Measurements from ENCODE around the gene HOXB2.

HOXB2 gene

DNA sequence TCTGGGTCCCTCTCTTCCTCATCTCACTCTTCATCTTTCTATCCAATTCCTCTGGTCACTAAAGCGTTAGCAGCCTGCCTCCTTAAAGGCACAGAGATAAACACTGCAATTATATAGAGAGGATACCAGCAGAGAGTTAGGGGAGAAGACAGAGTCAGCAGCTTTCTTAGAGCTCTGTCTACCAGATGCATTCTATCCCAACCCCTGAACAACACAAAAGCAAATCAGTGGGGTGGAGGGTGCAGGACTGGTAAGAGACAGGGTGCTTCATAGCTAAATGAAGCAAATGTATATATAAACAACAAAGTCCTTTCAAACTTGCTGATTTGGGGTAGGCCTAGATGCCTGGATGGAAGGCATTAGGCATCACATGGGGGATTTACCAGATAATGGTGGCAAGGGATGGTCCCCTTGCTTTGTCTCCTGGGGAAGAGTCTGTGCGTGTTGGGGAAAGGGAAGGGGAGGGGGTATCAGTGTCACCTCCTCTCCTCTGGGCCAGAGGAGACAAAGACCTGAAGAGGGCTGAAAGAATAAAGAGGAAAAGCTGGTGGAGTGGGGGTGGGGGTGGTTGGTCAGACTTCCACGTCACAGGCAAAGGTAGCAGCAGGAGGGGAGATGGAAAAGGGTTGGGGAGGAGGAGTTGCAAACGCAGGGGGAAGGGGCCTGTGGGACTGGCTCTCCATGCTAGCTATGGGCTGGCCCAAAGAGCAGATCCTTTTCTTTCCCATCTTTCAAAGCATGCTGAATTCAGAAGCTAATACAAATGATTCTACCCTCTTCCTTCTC lies 21.2 kb upstream of the HOXB2 start:
- DNase-seq (ENCODE audit: low read depth in 1 of 2, low spot score in 1 of 2) = no peak

DNA sequence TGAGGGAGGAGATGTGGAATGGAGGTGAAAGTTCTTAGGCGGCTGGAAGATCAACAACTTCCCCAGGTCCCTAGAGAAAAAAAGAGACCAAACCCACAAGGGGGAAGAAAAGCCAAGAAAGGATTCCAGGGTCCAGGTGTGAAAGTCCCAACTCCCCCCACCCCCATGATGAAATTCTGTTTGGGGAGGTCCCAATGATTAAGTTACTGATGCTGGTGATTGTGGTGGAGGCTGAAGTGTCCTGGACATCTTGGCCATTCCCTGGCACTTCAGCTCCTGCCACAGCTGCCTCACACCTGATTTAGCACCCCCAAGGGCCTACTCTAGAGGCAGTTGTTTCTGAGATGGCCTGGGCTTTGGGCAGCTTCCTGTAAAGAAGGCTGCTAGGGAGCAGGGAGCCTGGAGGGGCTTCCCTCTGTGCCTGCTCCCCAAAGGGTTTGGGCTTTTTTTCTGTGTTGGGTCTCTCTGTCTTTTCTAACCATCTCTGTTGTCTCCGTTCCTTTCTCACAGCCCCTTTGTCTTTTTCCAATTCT lies 20.2 kb upstream of the HOXB2 start:
- no peak for DNase-seq (ENCODE audit: low read depth in 1 of 2, low spot score in 1 of 2)

DNA sequence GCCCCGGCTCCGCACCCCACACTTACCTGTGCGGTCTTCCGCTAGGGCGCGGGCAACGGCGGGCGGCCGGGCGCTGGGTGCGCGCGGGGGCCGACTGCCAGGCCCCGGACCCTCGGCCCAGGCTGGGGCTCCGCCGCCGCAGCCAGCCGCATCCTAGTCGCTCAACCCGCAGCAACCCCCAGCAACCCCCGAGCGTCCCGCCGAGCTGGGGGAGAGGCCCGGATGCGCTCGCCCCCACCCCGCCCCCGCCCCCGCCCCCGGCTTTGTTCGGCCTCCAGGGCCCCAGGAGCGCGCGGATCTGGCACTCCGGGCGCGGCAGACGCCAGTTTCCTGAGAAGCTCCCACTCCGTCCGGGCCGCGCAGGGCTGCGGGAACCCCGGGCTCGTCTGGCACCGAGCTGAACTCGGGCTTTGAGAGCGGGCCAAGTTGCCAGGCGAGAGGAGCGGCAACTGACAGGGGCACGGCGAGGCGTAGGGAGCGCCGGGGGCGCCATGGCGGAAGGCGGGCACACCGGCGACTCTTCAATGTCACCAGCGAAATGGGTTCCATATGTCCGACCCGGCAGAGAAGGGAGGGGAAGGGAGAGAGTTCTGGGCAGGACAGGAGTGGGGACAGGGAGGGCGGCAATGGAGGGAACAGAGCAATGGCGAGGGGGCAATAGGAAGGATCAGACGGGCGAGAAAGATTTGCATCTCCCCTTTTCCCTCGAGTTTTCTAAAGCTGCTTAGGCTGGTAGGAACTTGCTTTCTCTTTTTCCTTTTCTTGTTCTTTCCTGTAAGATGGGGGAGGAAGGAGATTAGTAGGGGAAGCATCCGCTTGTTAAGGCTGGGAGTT lies 19.5 kb upstream of the HOXB2 start:
- DNase-seq (ENCODE audit: low read depth in 1 of 2, low spot score in 1 of 2) = no peak

DNA sequence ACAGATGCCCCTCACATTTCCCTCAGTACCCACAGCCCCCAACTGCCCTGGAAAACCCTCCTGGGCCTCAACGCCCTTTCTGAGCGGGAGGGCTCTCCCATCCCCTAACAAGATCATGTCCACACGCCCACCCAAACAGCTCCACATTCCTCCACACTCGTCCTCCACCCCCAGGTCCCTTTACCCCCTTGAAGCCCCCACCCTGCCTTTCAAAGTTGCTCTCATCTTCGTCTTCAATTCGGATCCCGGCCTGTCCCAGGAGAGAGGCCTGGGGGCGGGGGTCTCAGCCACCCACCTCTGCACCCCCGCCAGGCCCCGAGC lies 18.9 kb upstream of the HOXB2 start:
- DNase-seq (ENCODE audit: low read depth in 1 of 2, low spot score in 1 of 2) = no peak

DNA sequence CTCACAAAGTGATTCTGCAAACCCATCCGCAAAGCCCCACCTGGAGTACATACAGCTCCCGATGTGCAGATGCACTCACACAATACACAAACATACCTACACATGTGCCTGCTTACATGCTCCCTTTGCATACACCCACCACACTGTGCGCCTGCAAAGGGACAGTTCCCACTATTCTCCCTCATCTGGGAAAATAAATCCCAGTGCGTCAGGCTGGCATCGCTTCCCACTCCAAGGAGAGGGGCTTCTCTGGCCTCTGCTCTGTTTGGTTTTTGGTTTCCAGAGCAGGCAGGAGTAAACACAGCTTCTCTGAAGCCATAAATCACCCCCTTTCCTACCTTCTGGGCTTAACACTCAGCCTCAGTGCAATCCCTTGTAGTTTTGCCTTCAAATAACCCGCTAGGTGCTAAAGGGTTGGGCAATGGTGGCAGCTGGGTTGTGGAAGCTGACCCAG lies 18.5 kb upstream of the HOXB2 start:
- DNase-seq (ENCODE audit: low read depth in 1 of 2, low spot score in 1 of 2) = no peak

DNA sequence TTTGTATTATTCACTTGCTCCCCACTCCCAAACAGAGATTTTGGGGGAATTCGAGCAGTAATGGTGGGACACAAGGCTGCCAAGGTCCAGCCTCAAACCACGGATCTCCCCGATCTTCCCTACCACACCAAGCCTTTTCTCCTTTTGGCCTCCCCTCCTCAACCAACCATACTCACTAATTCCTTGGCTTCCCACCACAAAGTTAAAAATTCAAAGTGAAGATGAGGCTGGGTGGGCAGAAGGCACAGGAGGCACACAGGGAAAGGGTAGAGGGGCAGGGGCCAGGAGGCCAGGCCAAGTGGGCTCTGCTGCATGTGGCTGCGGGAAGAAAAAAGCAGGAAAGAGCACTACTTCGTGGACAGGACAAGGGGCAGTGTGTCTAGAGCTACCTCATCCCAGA lies 18.0 kb upstream of the HOXB2 start:
- no peak for DNase-seq (ENCODE audit: low read depth in 1 of 2, low spot score in 1 of 2)

DNA sequence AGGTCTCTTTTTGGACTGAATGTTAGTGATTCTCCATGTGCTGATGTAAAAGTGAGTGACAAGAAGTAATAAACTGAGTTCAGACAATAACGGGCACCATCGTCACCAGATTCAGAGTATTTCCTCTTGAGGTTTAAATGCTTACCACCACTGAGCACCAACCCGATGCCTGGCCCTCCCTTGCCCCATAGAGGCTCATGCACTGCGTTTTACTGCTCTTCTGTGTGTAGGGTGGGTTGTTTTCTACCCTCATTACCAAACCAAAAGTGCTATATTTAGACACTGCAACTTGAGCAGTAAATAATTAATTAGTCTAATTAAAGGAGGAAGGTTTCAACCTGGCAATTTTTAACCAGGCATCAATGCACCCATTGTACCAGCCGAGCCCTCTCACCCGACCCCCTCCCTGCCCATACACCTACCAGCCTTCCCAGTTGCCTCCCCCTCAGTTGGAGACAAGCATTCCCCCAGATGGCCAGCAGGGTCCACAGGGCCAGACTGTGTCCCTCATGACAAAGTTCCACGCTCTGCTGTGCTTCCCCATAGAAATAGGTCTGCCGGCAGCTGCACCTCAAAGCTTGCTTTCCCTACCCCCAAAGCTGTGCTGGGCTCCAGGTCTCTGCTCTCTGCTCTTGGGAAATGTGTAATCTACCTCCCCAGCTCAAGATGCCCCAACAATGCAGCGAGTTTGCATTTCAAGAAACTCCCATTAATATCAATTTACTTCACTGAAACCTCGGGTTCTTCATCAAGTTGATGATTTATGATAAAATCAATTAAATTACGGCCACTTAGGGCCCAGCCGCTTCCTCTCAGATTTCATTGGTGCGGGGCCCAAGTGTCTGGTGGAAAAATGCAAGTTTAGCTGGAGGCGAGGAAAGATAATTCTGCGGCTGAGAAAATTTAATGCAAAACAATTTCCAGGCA lies 17.2 kb upstream of the HOXB2 start:
- no peak for DNase-seq (ENCODE audit: low read depth in 1 of 2, low spot score in 1 of 2)

DNA sequence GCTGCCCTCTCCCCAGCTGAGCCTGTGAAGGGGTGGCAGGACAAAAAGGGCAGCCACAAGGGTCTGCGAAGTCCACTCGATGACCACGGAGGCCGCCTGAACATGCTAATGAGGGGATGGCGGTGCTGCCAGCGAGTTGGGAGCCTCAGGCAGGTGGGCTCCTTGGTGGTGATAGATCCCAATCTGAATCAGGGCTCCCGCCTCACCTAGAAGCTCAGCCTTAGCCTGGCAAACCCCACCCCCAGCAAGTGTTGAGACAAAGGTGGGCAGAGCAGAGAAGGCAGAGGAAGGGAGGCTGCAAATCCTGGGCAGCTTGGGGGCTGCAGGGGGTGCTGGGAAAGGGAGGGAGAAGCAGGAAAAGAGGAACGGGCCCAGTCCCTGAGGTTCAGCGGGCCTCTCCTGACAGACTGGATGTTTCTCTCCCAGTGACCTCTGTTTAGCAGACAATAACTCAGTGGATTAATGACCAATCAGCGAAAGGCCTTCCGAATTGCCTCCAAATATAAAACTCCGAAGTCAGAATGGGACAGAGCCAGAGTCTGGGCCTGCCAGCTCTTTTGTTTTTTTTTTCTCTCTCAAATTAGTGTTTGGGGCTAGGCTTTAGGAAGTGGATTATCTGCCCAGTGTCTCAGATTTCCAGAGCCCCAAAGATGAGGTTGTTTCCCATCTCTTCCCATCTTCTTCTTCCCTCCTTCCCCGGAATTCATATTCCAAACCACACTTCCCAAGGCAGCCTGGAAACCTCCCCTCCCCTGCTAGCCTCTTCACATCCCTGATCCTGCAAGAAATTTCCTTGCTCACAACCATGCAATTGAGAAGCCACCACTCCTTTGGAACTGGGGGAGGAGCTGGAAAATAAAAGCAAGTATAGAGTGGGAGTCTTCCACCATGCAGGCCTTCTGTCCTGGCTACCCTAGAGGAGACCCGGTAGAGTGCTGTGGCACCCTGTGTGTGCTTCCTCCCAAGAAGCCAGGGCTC lies 15.2 kb upstream of the HOXB2 start:
- no peak for DNase-seq (ENCODE audit: low read depth in 1 of 2, low spot score in 1 of 2)

DNA sequence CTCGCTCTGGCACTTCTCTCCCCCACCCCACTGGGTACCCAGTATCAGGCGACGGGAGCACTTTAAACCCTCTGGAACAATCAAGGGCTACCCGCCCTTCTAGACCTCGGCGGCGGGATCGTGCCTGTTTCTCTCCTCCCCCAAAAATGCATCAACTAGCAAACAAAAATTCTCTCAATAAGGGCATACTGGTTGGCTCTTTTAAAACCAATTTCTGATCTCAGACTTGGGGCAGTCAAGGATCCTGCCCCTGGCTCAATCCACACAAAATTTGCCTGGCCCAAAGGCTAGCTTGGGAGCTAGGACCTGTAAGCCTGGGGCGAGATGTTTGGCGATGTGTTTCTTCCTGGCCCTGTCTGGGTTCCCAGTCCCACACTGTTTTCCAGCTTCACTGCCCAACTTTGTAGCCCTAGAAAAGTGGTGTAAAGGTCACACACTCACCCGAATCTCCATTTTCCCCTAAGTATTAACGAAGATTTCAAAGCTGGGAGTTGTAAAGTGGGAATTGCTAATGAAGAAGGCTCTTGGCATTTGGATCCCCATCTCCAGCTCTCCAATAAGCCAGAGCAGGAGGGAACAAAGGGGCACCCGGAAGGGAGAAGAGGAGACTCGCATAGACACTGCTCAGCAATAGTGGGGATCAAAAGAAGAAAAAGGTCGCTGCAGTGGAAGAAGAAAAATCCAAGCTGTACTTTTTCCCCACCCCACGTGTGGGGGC lies 14.4 kb upstream of the HOXB2 start:
- DNase-seq (ENCODE audit: low read depth in 1 of 2, low spot score in 1 of 2) = no peak

DNA sequence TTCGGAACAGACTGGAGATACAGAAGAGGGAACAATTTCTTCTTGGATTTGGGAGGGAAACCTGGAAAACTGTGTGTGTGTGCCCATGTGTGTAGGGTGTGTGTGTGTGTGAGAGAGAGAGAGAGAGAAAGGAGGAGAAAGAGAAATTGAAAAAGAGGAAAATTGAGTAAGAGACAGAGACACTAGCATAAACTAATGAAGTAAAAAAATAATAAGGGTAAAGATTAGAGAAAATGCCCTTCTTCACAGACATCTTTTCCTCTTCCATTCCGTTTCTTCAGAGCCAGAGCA lies 13.9 kb upstream of the HOXB2 start:
- no peak for DNase-seq (ENCODE audit: low read depth in 1 of 2, low spot score in 1 of 2)

DNA sequence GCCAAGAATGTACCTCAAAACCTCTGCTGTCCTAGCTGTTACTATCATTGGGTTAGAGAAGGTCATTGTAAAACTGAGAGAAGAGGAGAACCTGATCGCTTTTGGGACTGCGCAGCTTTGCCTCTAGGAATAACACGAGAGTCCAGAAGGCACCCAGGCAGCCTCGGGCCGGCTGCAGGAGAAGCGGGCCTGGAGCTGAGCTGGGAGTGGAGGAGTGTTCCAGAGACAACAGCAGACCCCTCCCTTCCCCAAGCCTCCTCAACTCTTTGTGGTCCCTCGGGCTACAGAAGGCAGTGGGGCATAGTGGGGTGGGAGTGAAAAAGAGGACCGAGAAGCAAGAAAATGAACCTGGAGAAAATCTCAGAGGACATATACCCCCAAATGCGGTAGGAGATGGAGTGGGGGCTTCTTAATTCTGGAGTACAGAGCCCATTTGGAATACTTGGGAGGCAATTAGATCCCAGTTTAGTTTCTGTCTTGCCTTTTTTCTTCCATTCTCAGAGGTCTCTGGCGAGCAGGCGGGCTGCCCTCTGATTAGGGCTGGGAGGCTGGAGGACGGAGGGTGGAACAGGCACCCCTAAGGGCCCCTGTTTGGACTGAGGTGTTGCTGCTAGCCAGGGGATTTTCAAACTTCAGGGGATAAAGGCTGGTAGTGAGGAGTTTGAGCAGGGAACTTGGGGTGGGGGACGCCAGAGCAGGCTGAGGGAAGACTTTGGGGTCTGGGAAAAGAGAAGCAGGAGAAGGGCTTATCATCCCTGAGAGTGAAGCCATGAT lies 13.3 kb upstream of the HOXB2 start:
- no peak for DNase-seq (ENCODE audit: low read depth in 1 of 2, low spot score in 1 of 2)

DNA sequence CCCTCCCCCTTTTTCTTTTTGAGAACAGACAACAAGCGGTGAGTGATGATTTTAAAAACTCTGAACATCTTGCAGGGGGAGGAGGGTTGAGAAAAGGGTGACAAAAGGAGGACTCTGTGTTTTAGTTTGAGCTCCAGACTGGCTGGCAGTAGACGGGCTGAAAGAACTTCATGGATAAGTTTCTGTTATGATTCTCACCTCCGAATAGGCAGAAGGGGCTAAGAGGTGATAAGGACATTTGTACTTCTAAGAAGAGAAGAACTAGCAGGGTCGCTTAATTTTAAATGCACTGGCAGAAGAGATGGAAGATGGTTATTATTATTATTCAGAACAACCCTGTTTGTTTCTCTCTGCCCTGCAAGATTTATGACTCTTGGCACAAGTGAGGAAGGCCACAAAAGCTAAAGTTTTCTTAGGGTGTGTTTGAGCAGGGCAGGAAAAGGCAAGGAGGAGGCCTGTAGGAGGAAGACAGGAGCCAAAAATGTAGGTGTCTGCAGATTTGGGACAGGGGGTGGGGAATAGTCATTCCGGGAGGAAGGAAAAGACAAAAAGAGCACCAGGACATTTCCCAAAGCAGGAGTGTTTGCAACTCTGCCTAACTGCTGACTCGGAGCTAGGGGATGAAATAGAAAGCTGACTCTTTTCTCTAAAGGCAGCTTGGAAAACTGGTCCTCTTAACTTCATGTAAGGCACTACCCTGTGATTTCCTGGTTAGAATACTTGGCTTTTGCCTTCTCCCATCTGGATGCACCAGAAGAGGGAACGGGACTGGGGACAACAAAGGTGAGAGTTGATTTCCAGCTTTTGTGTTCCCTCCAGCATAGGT lies 11.9 kb upstream of the HOXB2 start:
- DNase-seq (ENCODE audit: low read depth in 1 of 2, low spot score in 1 of 2) = no peak

DNA sequence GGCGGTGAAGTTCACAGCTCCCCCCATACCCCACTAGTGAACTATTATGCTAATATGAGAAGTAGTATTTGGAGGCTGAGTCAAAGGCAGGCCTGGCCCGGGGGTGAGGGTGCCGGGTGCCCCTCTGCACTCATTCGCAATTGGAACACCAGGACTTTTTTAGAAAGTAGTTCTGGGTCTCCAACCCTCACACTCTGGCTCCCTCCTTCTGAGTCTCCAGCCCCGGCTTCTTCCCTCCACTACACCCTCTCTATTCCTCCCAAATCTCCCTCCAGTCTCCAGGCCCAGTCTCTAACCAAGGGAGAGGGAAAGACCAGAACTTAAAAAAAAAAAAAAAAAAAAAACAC lies 11.3 kb upstream of the HOXB2 start:
- DNase-seq (ENCODE audit: low read depth in 1 of 2, low spot score in 1 of 2) = no peak

DNA sequence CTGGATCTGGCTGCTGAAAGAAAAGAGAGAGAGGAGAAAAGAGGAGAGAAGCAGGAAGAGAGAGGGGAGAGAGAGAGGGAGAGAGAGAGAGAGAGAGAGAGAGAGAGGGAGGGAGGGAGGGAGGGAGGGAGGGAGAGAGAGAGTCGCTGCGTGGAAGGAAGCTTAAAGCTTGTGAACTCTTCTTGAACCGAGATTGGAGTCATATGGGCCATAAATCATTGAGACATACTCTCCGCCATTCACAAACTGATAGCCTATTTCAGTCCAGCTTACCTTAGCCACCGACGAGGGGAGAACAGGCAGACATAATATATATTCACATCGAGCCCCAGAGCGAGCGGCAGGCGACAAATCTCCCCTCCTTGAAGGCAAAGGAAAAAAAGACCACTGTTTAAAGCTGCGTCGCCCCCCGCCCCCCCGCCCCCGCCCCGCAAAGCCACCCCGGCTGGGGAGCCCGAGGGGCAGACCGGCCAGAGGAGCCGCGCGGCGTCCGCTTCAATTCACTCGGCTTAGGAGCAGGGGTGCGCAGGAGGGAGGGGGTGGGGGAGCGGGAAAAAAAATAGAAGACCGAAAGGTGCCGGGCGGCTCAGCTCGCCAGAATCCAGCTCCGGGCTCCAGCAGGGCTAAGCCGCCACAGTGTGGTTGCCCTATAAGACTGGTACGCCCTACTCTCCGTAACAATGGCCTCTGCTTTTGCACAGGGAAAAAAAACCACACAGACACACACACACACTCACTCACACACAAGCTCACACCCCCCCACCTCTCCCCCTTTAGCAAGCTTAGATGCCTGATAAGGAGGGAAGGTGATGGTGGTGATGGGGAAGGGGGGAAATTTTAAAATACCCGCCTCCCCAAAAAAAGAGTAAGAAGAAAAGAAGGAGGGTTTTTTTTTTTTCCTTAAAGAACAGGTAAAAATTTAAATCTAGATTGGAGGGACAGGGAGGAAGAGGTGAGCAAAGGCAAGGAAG lies 10.6 kb upstream of the HOXB2 start:
- DNase-seq (ENCODE audit: low read depth in 1 of 2, low spot score in 1 of 2) = no peak

DNA sequence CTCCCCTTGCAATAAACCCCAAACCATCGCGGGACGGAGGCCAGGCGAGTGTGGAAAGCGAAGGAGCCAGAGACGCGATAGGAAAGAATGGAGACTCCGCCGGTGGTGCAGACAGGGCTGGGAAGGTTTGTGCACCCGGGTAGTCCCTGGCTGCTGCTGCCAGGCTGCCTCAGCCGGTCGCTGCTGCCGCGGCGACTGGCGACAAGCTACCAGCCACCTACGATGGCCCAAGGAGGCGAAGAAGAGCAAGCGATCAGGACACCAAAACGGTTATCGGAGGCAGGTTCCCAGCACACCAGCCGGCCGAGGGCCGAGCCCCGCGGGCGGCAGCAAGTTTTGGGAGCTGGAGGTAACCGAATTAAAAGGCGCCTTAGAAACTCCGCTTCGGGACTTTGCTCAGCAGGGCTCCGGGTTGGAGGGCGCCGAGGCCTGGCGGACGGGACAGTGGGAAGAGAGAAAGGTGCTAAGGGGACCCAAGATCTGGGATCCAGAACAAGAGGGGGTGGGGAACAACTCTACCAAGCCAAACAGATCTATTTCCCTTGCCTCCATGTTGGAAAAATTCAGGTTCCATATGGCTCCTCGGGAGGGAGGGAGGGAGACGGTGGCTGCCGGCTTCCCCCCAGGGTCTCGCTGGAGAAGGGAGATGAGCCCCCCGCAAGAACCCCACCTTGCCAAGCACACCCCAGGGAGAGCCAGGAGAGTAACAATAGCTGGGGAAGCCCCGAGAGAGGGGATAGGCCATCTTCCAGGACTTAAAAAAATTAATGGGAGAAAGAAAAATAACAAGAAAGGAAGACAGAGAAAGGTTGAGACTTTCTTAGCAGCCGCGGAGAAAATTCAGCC lies 9.7 kb upstream of the HOXB2 start:
- DNase-seq (ENCODE audit: low read depth in 1 of 2, low spot score in 1 of 2) = no peak

DNA sequence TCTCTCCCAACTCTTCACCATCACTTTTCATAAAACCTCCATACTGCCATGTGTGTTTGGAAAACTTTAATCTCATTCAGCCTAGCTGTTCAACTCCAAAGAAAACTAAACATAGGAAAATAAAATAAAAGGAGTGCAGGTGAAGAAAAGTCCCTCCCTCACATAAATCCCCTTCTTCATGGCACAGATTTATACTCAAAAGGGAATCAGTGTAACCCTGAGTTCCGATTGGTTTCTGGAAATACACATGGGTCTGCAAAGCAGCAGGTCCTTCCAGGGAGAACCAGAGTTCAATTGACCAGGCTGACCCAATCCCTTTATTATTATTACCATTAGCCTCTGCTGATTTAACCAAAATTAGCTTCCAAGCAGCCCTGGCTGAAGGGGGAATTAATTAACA lies 8.9 kb upstream of the HOXB2 start:
- no peak for DNase-seq (ENCODE audit: low read depth in 1 of 2, low spot score in 1 of 2)

All from activated CD4-positive, alpha-beta T cell treated with anti-CD3 and anti-CD28 coated beads, Interleukin-2, amount 50 U/mL, for 24 hours (primary cell).